HL-60 (cell line): ENCODE results near the gene PUM1.
"Not testable (repeated sequence)": the region's sequence is repeated elsewhere in the genome, so short reads cannot be mapped to it uniquely, and the experiment has no call there.

ENCODE experiments used
- DNase-seq, 2 experiments: peaks; one replicate each; pipeline ENCODE4 v3.0.0-alpha.2; 2010 to 2020; ENCODE audit warnings: low read depth in 1 of 2, low spot score in 1 of 2
- H3K27ac ChIP-seq: fragments of 250-450 bp; sonication (Bioruptor Pico); replicated peaks from 2 replicates; pipeline ENCODE4 v1.5.1; 2020; ENCODE audit warnings: mild to moderate bottlenecking, moderate library complexity
- H3K27me3 ChIP-seq: fragments of 250-450 bp; sonication (Bioruptor Pico); 2 replicates; pipeline ENCODE4 v1.5.1; 2021; ENCODE audit warnings: mild to moderate bottlenecking, moderate library complexity; ENCODE audit not compliant: insufficient read depth, poor library complexity, severe bottlenecking
- H3K4me3 ChIP-seq: replicated peaks from 2 replicates; pipeline ENCODE4 v1.5.1; 2011; ENCODE audit warnings: mild to moderate bottlenecking, control low read depth, low read length; ENCODE audit not compliant: insufficient read depth
- GABPA ChIP-seq: IDR thresholded peaks from 2 replicates; pipeline ENCODE4 v1.6.1; 2012; ENCODE audit warnings: low read depth
- POLR2AphosphoS5 ChIP-seq: IDR thresholded peaks from 2 replicates; pipeline ENCODE4 v1.6.1; 2012; ENCODE audit warnings: low read depth
- SPI1 ChIP-seq: IDR thresholded peaks from 2 replicates; pipeline ENCODE4 v1.6.1; 2012; ENCODE audit warnings: low read depth, mild to moderate bottlenecking, borderline replicate concordance
- TF ChIP-seq, protein P1 (sequence below): IDR thresholded peaks from one replicate; pipeline ENCODE4 v1.5.1; 2011; ENCODE audit warnings: low read length, control low read depth, inconsistent platforms; ENCODE audit not compliant: insufficient read depth
- TF ChIP-seq, protein P2 (sequence below): IDR thresholded peaks from 2 replicates; pipeline ENCODE4 v1.6.1; 2012; ENCODE audit warnings: low read depth; ENCODE audit not compliant: insufficient replicate concordance

Gene PUM1

DNA sequence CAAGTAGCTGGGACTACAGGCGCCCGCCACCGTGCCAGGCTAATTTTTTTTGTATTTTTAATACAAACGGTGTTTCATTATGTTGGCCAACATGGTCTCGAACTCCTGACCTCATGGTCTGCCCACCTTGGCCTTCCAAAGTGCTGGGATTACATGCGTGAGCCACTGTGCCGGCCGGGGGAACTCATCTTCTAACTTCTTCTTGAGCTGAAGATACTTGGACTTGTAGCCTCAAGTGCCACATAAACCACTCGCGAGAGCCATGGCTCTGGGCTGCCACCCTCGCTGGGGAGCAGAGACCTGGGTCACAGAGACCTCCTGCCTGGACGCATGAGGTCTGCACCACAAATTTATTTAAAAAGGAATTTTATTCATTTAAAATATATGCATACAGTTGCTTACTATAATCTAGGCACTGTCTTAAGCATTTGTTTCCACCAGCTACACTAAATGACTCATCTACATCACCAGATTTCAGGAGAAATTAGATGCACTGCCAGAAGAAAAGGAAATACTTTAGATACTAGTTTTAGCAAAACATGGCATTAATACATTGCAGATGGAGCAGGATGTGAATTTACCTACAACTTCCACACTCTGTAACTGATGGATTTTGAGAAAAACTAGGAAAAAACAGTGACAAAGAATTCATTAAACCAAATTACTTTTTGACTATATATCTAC is 29.9 kb upstream of the PUM1 start:
- DNase-seq: no peak
- TF ChIP-seq SPI1: no peak
- no peak for TF ChIP-seq GABPA
- TF ChIP-seq, protein P1, sequence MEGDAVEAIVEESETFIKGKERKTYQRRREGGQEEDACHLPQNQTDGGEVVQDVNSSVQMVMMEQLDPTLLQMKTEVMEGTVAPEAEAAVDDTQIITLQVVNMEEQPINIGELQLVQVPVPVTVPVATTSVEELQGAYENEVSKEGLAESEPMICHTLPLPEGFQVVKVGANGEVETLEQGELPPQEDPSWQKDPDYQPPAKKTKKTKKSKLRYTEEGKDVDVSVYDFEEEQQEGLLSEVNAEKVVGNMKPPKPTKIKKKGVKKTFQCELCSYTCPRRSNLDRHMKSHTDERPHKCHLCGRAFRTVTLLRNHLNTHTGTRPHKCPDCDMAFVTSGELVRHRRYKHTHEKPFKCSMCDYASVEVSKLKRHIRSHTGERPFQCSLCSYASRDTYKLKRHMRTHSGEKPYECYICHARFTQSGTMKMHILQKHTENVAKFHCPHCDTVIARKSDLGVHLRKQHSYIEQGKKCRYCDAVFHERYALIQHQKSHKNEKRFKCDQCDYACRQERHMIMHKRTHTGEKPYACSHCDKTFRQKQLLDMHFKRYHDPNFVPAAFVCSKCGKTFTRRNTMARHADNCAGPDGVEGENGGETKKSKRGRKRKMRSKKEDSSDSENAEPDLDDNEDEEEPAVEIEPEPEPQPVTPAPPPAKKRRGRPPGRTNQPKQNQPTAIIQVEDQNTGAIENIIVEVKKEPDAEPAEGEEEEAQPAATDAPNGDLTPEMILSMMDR: no peak
- TF ChIP-seq POLR2AphosphoS5: no peak
- TF ChIP-seq, protein P2, sequence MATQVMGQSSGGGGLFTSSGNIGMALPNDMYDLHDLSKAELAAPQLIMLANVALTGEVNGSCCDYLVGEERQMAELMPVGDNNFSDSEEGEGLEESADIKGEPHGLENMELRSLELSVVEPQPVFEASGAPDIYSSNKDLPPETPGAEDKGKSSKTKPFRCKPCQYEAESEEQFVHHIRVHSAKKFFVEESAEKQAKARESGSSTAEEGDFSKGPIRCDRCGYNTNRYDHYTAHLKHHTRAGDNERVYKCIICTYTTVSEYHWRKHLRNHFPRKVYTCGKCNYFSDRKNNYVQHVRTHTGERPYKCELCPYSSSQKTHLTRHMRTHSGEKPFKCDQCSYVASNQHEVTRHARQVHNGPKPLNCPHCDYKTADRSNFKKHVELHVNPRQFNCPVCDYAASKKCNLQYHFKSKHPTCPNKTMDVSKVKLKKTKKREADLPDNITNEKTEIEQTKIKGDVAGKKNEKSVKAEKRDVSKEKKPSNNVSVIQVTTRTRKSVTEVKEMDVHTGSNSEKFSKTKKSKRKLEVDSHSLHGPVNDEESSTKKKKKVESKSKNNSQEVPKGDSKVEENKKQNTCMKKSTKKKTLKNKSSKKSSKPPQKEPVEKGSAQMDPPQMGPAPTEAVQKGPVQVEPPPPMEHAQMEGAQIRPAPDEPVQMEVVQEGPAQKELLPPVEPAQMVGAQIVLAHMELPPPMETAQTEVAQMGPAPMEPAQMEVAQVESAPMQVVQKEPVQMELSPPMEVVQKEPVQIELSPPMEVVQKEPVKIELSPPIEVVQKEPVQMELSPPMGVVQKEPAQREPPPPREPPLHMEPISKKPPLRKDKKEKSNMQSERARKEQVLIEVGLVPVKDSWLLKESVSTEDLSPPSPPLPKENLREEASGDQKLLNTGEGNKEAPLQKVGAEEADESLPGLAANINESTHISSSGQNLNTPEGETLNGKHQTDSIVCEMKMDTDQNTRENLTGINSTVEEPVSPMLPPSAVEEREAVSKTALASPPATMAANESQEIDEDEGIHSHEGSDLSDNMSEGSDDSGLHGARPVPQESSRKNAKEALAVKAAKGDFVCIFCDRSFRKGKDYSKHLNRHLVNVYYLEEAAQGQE: no peak
- no peak overlapping the region for H3K27ac ChIP-seq
- H3K27me3 ChIP-seq: no peaks in the 10 kb centered on the region
- no peak overlapping the region for H3K4me3 ChIP-seq

DNA sequence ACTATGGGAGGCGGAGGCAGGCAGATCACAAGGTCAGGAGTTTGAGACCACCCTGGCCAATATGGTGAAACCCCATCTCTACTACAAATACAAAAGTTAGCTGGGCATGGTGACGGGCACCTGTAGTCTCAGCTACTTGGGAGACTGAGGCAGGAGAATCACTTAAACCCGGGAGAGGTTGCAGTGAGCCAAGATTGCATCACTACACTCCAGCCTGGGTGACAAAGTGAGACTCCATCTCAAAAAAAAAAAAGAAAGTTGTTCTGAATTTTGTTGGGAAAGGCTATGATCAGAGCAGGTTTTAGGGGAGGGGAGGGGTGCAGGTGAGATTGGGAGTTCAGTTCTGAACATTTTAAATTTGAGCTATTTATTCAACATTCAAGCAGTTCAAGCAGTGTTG is 22.6 kb upstream of the PUM1 start:
- H3K4me3 ChIP-seq, H3K27me3 ChIP-seq, H3K27ac ChIP-seq, DNase-seq: not testable (repeated sequence)

DNA sequence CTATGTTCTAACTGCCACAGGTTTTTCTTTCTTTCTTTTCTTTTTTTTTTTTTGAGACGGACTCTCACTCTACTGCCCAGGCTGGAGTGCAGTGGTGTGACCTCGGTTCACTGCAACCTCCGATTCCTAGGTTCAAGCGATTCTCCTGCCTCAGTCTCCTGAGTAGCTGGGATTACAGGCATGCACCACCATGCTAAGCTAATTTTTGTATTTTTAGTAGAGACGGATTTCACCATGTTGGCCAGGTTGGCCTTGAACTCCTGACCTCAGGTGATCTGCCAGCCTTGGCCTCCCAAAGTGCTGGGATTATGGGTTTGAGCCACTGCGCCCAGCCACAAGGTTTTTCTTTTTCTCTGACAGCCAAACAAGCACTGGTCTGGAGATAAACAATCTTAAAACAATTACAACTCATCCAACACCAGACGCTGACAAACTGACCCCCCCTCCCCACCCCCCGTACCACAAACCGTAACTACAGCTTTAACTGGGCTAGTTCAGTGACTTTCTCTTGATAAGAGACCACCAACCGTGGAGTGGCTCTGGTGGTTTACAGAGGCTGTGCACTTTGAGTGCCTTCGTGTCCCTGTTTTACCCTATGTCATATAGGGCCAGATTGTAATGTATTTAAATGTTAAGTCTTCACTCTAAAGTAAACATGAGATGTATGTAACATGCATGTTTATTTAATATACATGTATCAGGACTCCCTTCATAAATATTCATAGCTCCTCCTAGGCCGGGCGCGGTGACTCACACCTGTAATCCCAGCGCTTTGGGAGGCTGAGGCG is 19.5 kb upstream of the PUM1 start:
- H3K4me3 ChIP-seq: no peak overlapping the region
- H3K27me3 ChIP-seq: no peaks in the 10 kb centered on the region
- TF ChIP-seq SPI1: no peak
- TF ChIP-seq, protein P1: no peak
- no peak for TF ChIP-seq POLR2AphosphoS5
- no peak for TF ChIP-seq GABPA
- no peak overlapping the region for H3K27ac ChIP-seq
- DNase-seq: no peak

DNA sequence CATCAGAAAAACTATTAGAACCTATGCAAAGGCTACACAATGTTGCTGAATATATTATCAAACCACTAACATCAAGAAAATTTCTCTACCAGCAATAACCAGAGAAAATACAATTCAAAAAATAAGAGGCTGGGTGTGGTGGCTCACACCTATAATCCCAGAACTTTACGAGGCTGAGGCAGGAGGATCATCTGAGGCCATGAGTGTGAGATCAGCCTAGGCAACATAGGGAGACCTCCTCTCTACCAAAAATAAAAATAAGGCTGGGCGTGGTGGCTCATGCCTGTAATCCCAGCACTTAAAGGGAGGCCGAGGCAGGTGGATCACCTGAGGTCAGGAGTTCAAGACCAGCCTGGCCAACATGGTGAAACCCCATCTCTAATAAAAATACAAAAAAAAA is 16.9 kb upstream of the PUM1 start:
- no peaks in the 10 kb centered on the region for H3K27me3 ChIP-seq
- TF ChIP-seq GABPA (no peak), SPI1 (no peak), POLR2AphosphoS5 (no peak)
- TF ChIP-seq, protein P1: no peak
- TF ChIP-seq, protein P2: no peak

More for the DNA sequence above, 16.9 kb upstream of the PUM1 start:
- Histone ChIP-seq H3K27ac (no peak overlapping the region), H3K4me3 (no peak overlapping the region)
- no peak for DNase-seq
